Renal pelvis (tissue), 4 donors: ENCODE results near the gene PRPF40B. TPM values are rescaled to one million over a fixed set of nuclear protein-coding genes. Genes with fewer than 3 reads are reported as not detected.

Source experiments
- DNase-seq: peaks from one replicate; pipeline ENCODE4 v3.0.0-alpha.2; 2013
- polyA plus RNA-seq, 3 donors: library from polyadenylated mRNA; unstranded; fragments of 120-200 nt; gene quantifications; one replicate each; pipeline ENCODE4 v1.2.1, GENCODE V29; 2013; ENCODE audit not compliant: insufficient read length in 3 of 3

The PRPF40B gene
- polyA plus RNA-seq, 3 donors = 25.0 to 34.9 (median 32.1) TPM

DNA sequence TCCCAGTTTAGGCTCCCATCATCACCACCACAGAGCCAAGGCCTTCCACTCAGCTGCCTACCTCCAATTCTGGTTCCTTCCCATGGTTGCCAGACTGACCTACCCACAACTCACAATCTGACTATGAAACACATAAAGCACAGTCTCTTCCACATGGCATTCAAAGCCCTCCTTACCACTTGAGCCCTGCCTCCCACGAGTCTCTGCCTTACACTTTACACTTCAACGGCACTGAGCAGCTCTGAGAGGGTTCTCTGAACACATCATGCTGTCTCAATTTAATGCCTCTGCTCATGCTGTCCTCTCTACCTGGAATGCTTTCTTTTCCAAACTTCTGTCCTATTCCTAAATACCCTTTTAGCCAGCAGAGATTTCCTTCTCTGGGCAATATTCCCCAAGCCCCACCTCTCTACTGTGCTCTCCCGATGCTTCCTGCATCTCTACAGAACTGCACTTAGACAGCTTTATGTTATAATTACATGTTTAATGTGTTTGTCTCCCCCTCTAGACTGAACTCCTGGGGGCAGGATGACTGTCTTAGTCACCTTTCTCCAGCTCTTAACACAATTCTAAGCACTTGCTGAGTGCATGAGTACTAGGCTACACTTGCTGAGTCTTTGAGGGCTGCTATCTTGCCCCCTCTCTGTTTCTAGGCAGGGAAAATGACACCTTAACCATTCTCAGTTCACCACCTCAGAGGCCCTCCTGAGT is 60.4 kb downstream of the PRPF40B start:
- DNase-seq = no peak

- DNase-seq = no peak
Observed at GRCh38 chr12:49684310-49684854, 61.0 kb downstream of the PRPF40B start.

GRCh38 chr12:49687941-49688340 is 64.6 kb downstream of the PRPF40B start:
- DNase-seq = no peak

DNA sequence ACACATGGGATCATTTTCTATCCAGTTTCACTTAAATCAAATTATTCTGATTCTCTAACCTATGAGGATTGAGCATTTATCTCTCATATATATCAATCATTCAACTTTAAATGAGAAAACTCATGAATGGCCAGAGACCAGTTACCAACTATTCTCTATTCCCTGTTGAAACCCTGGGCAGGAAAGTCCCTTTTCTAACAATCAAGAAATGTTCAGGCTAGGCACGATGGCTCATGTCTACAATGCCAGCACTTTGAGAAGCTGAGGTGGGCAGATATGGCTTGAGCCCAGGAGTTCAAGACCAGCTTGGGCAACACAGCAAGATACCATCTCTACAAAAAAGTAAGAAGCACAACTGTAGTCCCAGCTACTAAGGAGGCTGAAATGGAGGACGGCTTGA is 65.9 kb downstream of the PRPF40B start:
- DNase-seq = no peak

DNA sequence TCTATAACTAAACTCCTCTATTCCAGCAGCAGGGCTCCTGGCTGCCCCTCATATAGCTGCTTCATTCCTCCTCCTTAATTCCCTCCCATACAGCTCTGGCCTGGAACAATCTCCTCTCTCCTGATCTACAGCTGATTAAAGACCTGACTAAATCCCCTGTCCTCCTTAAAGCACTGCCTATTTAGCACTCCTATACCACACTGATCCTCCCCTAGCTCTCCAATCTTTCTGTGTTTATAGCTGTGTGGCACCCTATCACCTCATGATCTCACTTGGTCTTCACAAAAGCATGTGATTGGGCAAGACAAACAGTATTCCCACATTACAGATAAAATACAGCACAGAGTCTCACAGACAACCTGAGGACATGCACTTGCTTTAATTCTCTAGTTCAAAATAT is 66.4 kb downstream of the PRPF40B start:
- no peak for DNase-seq

- DNase-seq = no peak
Observed at GRCh38 chr12:49692851-49693250, 69.5 kb downstream of the PRPF40B start.

GRCh38 chr12:49693931-49694444 is 70.6 kb downstream of the PRPF40B start:
- no peak for DNase-seq

Other genes starting within 250 kb of the PRPF40B start
- 1 to 10 TPM; 6.4 to 8.0 (median 6.7) TPM for gene KCNH3, start 84.5 kb upstream of the PRPF40B start, polyA plus RNA-seq
- 10 to 100 TPM; 72.6 to 81.3 (median 77.1) TPM for gene MCRS1, start 55.4 kb upstream of the PRPF40B start, polyA plus RNA-seq
- 1 to 10 TPM in 2 of 3 donors, under 1 TPM in 1; 0.93 to 3.9 (median 3.9) TPM for gene FAM186B, start 17.9 kb upstream of the PRPF40B start, polyA plus RNA-seq
- 10 to 100 TPM; 37.1 to 39.0 (median 37.1) TPM for gene FMNL3, start 83.8 kb downstream of the PRPF40B start, polyA plus RNA-seq
- 100 to 1,000 TPM; 714 to 750 (median 741) TPM for gene TMBIM6, start 118.0 kb downstream of the PRPF40B start, polyA plus RNA-seq
- gene NCKAP5L, start 204.9 kb downstream of the PRPF40B start, polyA plus RNA-seq = 10 to 100 TPM; 23.4 to 27.7 (median 23.5) TPM
- gene BCDIN3D, start 219.5 kb downstream of the PRPF40B start, polyA plus RNA-seq = 1 to 10 TPM; 7.4 to 9.7 (median 9.4) TPM